Duodenal mucosa (tissue), 2 donors: Measurements from ENCODE around the gene PTPRM.

ENCODE experiments used
- H3K27ac ChIP-seq: one replicate; pipeline ENCODE4 v1.7.0; 2013; ENCODE audit warnings: low read depth, low read length
- H3K27me3 ChIP-seq, 2 donors: one replicate each; pipeline ENCODE4 v1.7.0; 2013; ENCODE audit warnings: low read length in 2 of 2, control low read depth in 1 of 2; ENCODE audit not compliant: insufficient read depth in 2 of 2, control insufficient read depth in 1 of 2
- H3K36me3 ChIP-seq, 2 donors: one replicate each; pipeline ENCODE4 v1.7.0; 2013; ENCODE audit warnings: low read length in 2 of 2, control low read depth in 1 of 2; ENCODE audit not compliant: insufficient read depth in 2 of 2, control insufficient read depth in 1 of 2
- H3K4me1 ChIP-seq, 2 donors: one replicate each; pipeline ENCODE4 v1.7.0; 2013; ENCODE audit warnings: low read length in 2 of 2, control low read depth in 1 of 2; ENCODE audit not compliant: insufficient read depth in 2 of 2, control insufficient read depth in 1 of 2
- H3K4me3 ChIP-seq, 2 donors: one replicate each; pipeline ENCODE4 v1.7.0; 2013; ENCODE audit warnings: low read length in 2 of 2, low read depth in 1 of 2
- H3K9ac ChIP-seq, 2 donors: one replicate each; pipeline ENCODE4 v1.7.0; 2013; ENCODE audit warnings: low read length in 2 of 2, low read depth in 1 of 2
- H3K9me3 ChIP-seq, 2 donors: one replicate each; pipeline ENCODE4 v1.7.0; 2013; ENCODE audit warnings: low read length in 2 of 2, control low read depth in 1 of 2; ENCODE audit not compliant: control insufficient read depth in 1 of 2

PTPRM gene

GRCh38 chr18:7641813-7642212 is 74.7 kb downstream of the PTPRM start:
- Histone ChIP-seq H3K27me3 (no peaks in the 10 kb centered on the region), H3K4me1 (no peaks in the 10 kb centered on the region), H3K9ac (no peak overlapping the region), H3K36me3 (no peaks in the 10 kb centered on the region), H3K9me3 (no peaks in the 10 kb centered on the region), H3K4me3 (no peak overlapping the region), H3K27ac (no peak overlapping the region)

DNA sequence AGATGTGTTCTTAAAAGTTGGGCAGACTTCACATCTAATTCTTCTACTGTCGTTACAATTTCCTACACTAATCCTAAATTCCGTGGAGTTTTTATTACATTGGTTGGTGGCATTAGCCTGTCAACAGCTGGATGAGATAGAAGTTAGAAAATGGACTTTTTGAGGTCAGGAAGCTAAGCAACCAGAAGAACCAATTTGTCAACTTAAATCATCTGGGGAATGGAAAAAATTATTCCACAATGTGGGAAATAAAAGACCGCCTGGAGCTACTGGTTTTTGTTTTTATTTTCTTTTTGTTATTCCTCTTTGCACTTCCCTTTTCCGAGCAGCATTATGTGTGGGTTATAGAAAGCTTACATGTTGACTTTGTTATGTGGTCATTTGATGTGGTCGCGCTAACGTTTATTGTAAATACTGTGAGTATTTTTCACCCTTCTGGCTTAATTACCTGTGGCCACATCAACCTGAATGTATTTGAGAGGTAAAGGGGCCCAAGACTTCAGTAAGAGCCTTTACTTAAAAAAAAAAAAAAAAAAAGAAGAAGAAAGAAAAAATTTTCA is 75.3 kb downstream of the PTPRM start:
- Histone ChIP-seq H3K9me3 (no peaks in the 10 kb centered on the region), H3K4me3 (no peak overlapping the region)

GRCh38 chr18:7645756-7646155 is 78.6 kb downstream of the PTPRM start:
- no peak overlapping the region for H3K27ac ChIP-seq
- no peak overlapping the region for H3K9ac ChIP-seq
- no peaks in the 10 kb centered on the region for H3K27me3 ChIP-seq
- no peaks in the 10 kb centered on the region for H3K4me1 ChIP-seq
- H3K36me3 ChIP-seq, result no peaks in the 10 kb centered on the region
- no peaks in the 10 kb centered on the region for H3K9me3 ChIP-seq
- no peak overlapping the region for H3K4me3 ChIP-seq

More for the DNA sequence above, 75.3 kb downstream of the PTPRM start:
- H3K36me3 ChIP-seq, result no peaks in the 10 kb centered on the region
- no peaks in the 10 kb centered on the region for H3K27me3 ChIP-seq
- no peak overlapping the region for H3K27ac ChIP-seq
- H3K9ac ChIP-seq, result no peak overlapping the region
- no peaks in the 10 kb centered on the region for H3K4me1 ChIP-seq

- Histone ChIP-seq H3K9ac (no peak overlapping the region), H3K27ac (no peak overlapping the region), H3K27me3 (no peaks in the 10 kb centered on the region), H3K9me3 (no peaks in the 10 kb centered on the region), H3K4me3 (no peak overlapping the region), H3K36me3 (no peaks in the 10 kb centered on the region), H3K4me1 (no peaks in the 10 kb centered on the region)
Measured at GRCh38 chr18:7646174-7646886, 79.2 kb downstream of the PTPRM start.

DNA sequence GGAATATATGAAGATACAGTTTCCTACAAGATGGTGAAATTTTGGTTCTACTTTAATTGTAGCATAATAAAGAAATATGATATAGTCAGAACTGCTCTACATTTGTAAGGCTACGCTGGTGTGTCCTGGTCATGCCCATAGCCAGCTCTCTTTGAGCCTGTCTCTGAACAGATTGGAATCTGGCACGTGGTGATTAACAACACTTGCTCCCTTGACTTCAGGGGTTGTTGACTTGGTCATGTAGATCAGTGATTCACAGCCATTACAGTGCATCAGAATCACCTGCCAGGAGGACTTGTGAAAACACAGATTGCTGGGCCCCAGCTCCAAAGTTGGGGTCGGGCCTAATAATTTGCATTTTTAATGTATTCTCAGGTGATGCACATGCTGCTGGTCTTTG is 80.4 kb downstream of the PTPRM start:
- no peaks in the 10 kb centered on the region for H3K4me1 ChIP-seq
- H3K27ac ChIP-seq, result no peak overlapping the region
- H3K36me3 ChIP-seq, result no peaks in the 10 kb centered on the region
- H3K27me3 ChIP-seq, result no peaks in the 10 kb centered on the region
- H3K9me3 ChIP-seq, result no peaks in the 10 kb centered on the region
- no peak overlapping the region for H3K9ac ChIP-seq
- H3K4me3 ChIP-seq, result no peak overlapping the region

GRCh38 chr18:7657050-7657449 is 89.9 kb downstream of the PTPRM start:
- Histone ChIP-seq H3K4me1 (no peaks in the 10 kb centered on the region), H3K27ac (no peak overlapping the region), H3K9ac (no peak overlapping the region), H3K27me3 (no peaks in the 10 kb centered on the region), H3K36me3 (no peaks in the 10 kb centered on the region), H3K4me3 (no peak overlapping the region), H3K9me3 (no peaks in the 10 kb centered on the region)

GRCh38 chr18:7657937-7658336 is 90.8 kb downstream of the PTPRM start:
- H3K4me1 ChIP-seq, result no peaks in the 10 kb centered on the region
- H3K27me3 ChIP-seq, result no peaks in the 10 kb centered on the region
- H3K36me3 ChIP-seq, result no peaks in the 10 kb centered on the region
- no peaks in the 10 kb centered on the region for H3K9me3 ChIP-seq
- H3K9ac ChIP-seq, result no peak overlapping the region
- H3K27ac ChIP-seq, result no peak overlapping the region
- no peak overlapping the region for H3K4me3 ChIP-seq

GRCh38 chr18:7658701-7659100 is 91.6 kb downstream of the PTPRM start:
- H3K9me3 ChIP-seq, result no peaks in the 10 kb centered on the region
- H3K27me3 ChIP-seq, result no peaks in the 10 kb centered on the region
- no peaks in the 10 kb centered on the region for H3K36me3 ChIP-seq
- no peak overlapping the region for H3K27ac ChIP-seq
- H3K4me1 ChIP-seq, result no peaks in the 10 kb centered on the region
- H3K4me3 ChIP-seq, result no peak overlapping the region
- H3K9ac ChIP-seq, result no peak overlapping the region

- no peak overlapping the region for H3K4me3 ChIP-seq
- H3K4me1 ChIP-seq, result no peaks in the 10 kb centered on the region
- no peak overlapping the region for H3K27ac ChIP-seq
- H3K36me3 ChIP-seq, result no peaks in the 10 kb centered on the region
- no peaks in the 10 kb centered on the region for H3K9me3 ChIP-seq
- no peaks in the 10 kb centered on the region for H3K27me3 ChIP-seq
- H3K9ac ChIP-seq, result no peak overlapping the region
Measured at GRCh38 chr18:7661207-7661606, 94.1 kb downstream of the PTPRM start.

DNA sequence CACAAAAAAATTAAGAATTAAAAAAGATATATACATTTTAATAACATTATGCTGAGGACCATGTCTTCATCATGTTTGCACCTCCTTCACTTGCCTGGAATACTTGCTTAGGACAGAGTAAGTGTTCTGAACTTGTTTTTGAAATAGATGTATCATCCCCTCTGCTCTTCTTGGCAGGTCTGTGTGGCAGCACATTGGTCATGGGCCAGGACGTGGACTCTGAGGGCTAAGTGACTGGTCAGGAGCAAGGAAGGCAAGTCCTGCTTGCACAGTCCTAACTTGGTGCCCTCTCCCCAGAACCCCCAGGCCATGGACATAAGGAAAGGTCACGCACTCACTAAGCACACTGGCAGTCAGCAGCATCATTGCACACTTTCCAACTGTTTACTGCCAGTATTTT is 95.8 kb downstream of the PTPRM start:
- Histone ChIP-seq H3K36me3 (no peaks in the 10 kb centered on the region), H3K4me3 (no peak overlapping the region), H3K9ac (no peak overlapping the region), H3K27ac (no peak overlapping the region), H3K4me1 (no peaks in the 10 kb centered on the region), H3K27me3 (no peaks in the 10 kb centered on the region), H3K9me3 (no peaks in the 10 kb centered on the region)
